ENCODE measurements around the gene SHBG. TPM values are rescaled to one million over a fixed set of nuclear protein-coding genes. Genes with fewer than 3 reads are reported as not detected.
"Not testable (repeated sequence)": the region's sequence is repeated elsewhere in the genome, so short reads cannot be mapped to it uniquely, and the experiment has no call there.

Gene SHBG
- total and polyA plus RNA-seq, 2 experiments from 2014 or later, result 0.96 TPM; not detected in 1

- WGBS, 2 experiments (ENCODE audit: low coverage in 1 of 2, low lambda C conversion rate in 2 of 2, missing lambda C conversion rate in 2 of 2), result 14 to 15% methylated on average over 5 of the region's 5 CpGs
- no peak overlapping the region for H2AFZ ChIP-seq
- H3K4me2 ChIP-seq (ENCODE audit: unreplicated experiment), result no peak overlapping the region
- H3K79me2 ChIP-seq (ENCODE audit: insufficient read depth), result no peaks in the 10 kb centered on the region
- peak; percentile 54 for DNase-seq
- in situ Hi-C loops (cut with MboI), result loop anchor here (10.0 kb wide), 1 partner anchor 150 kb away; no protein-coding TSS in a partner anchor
- TF ChIP-seq EZH2phosphoT487 (IDR thresholded peaks at IDR 0.05; ENCODE audit: insufficient read depth, low read depth), result no peak
- no peak for TF ChIP-seq EZH2 (IDR thresholded peaks at IDR 0.05; ENCODE audit: insufficient read depth, poor library complexity, severe bottlenecking)
- no peaks in the 10 kb centered on the region for H3K27me3 ChIP-seq (replicated peaks; ENCODE audit: insufficient read depth)
- H3K27ac ChIP-seq, result no peak overlapping the region
- H3K36me3 ChIP-seq (ENCODE audit: low read depth), result no peaks in the 10 kb centered on the region
- H3K9ac ChIP-seq, result no peak overlapping the region
- no peaks in the 10 kb centered on the region for H4K20me1 ChIP-seq (ENCODE audit: insufficient read depth)
- no peaks in the 10 kb centered on the region for H3K4me1 ChIP-seq (ENCODE audit: insufficient read depth)
- no peaks in the 10 kb centered on the region for H3K9me3 ChIP-seq (ENCODE audit: low read depth)
- H3F3A ChIP-seq (ENCODE audit: insufficient read depth), result no peaks in the 10 kb centered on the region
- H3K4me3 ChIP-seq, result no peak overlapping the region
- no peaks in the 10 kb centered on the region for H3K9me2 ChIP-seq (ENCODE audit: insufficient read depth)
These were observed 4.4 kb downstream of the SHBG start for GRCh38 chr17:7634384-7634783.

- 56 to 61% methylated on average over 5 of the region's 5 CpGs for WGBS, 2 experiments (ENCODE audit: low coverage in 1 of 2, low lambda C conversion rate in 2 of 2, missing lambda C conversion rate in 2 of 2)
- TF ChIP-seq EZH2phosphoT487 (IDR thresholded peaks at IDR 0.05; ENCODE audit: insufficient read depth, low read depth) (no peak), EZH2 (IDR thresholded peaks at IDR 0.05; ENCODE audit: insufficient read depth, poor library complexity, severe bottlenecking) (no peak)
- no peak overlapping the region for H3K27ac ChIP-seq
- H3K4me3 ChIP-seq, result no peak overlapping the region
- in situ Hi-C loops (cut with MboI), result loop anchor here (10.0 kb wide), 1 partner anchor 149 kb away; no protein-coding TSS in a partner anchor
- H3F3A ChIP-seq (ENCODE audit: insufficient read depth), result no peaks in the 10 kb centered on the region
- no peaks in the 10 kb centered on the region for H3K36me3 ChIP-seq (ENCODE audit: low read depth)
- no peak for DNase-seq
- no peaks in the 10 kb centered on the region for H3K9me3 ChIP-seq (ENCODE audit: low read depth)
- no peaks in the 10 kb centered on the region for H3K9me2 ChIP-seq (ENCODE audit: insufficient read depth)
- H3K27me3 ChIP-seq (replicated peaks; ENCODE audit: insufficient read depth), result no peaks in the 10 kb centered on the region
- no peak overlapping the region for H2AFZ ChIP-seq
- H3K4me1 ChIP-seq (ENCODE audit: insufficient read depth), result no peaks in the 10 kb centered on the region
- H3K4me2 ChIP-seq (ENCODE audit: unreplicated experiment), result no peak overlapping the region
- no peaks in the 10 kb centered on the region for H4K20me1 ChIP-seq (ENCODE audit: insufficient read depth)
- no peak overlapping the region for H3K9ac ChIP-seq
- H3K79me2 ChIP-seq (ENCODE audit: insufficient read depth), result no peaks in the 10 kb centered on the region
These were observed 6.2 kb downstream of the SHBG start for GRCh38 chr17:7636163-7636562.

GRCh38 chr17:7640783-7641182 is 10.8 kb downstream of the SHBG start:
- Histone ChIP-seq H3K79me2 (ENCODE audit: insufficient read depth) (no peaks in the 10 kb centered on the region), H3F3A (ENCODE audit: insufficient read depth) (no peaks in the 10 kb centered on the region), H3K4me2 (ENCODE audit: unreplicated experiment) (no peak overlapping the region), H3K4me3 (no peak overlapping the region), H2AFZ (no peak overlapping the region), H3K27ac (no peak overlapping the region), H3K27me3 (replicated peaks; ENCODE audit: insufficient read depth) (no peaks in the 10 kb centered on the region), H4K20me1 (ENCODE audit: insufficient read depth) (no peaks in the 10 kb centered on the region), H3K9me2 (ENCODE audit: insufficient read depth) (no peaks in the 10 kb centered on the region), H3K9ac (no peak overlapping the region), H3K4me1 (ENCODE audit: insufficient read depth) (no peaks in the 10 kb centered on the region), H3K9me3 (ENCODE audit: low read depth) (no peaks in the 10 kb centered on the region), H3K36me3 (ENCODE audit: low read depth) (no peaks in the 10 kb centered on the region)
- in situ Hi-C loops (cut with MboI), result no loop called here
- TF ChIP-seq EZH2 (IDR thresholded peaks at IDR 0.05; ENCODE audit: insufficient read depth, poor library complexity, severe bottlenecking) (no peak), EZH2phosphoT487 (IDR thresholded peaks at IDR 0.05; ENCODE audit: insufficient read depth, low read depth) (no peak)
- DNase-seq, result no peak
- 80 to 81% methylated on average over 15 to 23 of the region's 26 CpGs for WGBS, 2 experiments (ENCODE audit: low coverage in 1 of 2, low lambda C conversion rate in 2 of 2, missing lambda C conversion rate in 2 of 2)

GRCh38 chr17:7641635-7642034 is 11.7 kb downstream of the SHBG start:
- in situ Hi-C loops (cut with MboI); H2AFZ ChIP-seq: not testable (repeated sequence)
- 47 to 51% methylated on average over 7 of the region's 7 CpGs for WGBS, 2 experiments (ENCODE audit: low coverage in 1 of 2, low lambda C conversion rate in 2 of 2, missing lambda C conversion rate in 2 of 2)

GRCh38 chr17:7644775-7645174 is 14.8 kb downstream of the SHBG start:
- H3K36me3 ChIP-seq (ENCODE audit: low read depth), result no peaks in the 10 kb centered on the region
- H3K9me3 ChIP-seq (ENCODE audit: low read depth), result no peaks in the 10 kb centered on the region
- no peaks in the 10 kb centered on the region for H4K20me1 ChIP-seq (ENCODE audit: insufficient read depth)
- no peak for DNase-seq
- no peak overlapping the region for H3K4me2 ChIP-seq (ENCODE audit: unreplicated experiment)
- no peak overlapping the region for H3K4me3 ChIP-seq
- H3K79me2 ChIP-seq (ENCODE audit: insufficient read depth), result no peaks in the 10 kb centered on the region
- H2AFZ ChIP-seq, result no peak overlapping the region
- H3K9ac ChIP-seq, result no peak overlapping the region
- peaks cover under 1% of the 10 kb centered on the region; the same call in 1 of the 2 replicates for H3K27me3 ChIP-seq (replicated peaks; ENCODE audit: insufficient read depth)
- no peaks in the 10 kb centered on the region for H3F3A ChIP-seq (ENCODE audit: insufficient read depth)
- no peak overlapping the region for H3K27ac ChIP-seq
- 83 to 87% methylated on average over 4 of the region's 4 CpGs for WGBS, 2 experiments (ENCODE audit: low coverage in 1 of 2, low lambda C conversion rate in 2 of 2, missing lambda C conversion rate in 2 of 2)
- no peaks in the 10 kb centered on the region for H3K4me1 ChIP-seq (ENCODE audit: insufficient read depth)
- in situ Hi-C loops (cut with MboI), result no loop called here
- no peak for TF ChIP-seq EZH2 (IDR thresholded peaks at IDR 0.05; ENCODE audit: insufficient read depth, poor library complexity, severe bottlenecking)
- no peaks in the 10 kb centered on the region for H3K9me2 ChIP-seq (ENCODE audit: insufficient read depth)

More at GRCh38 chr17:7641635-7642034, 11.7 kb downstream of the SHBG start:
- H3K27ac ChIP-seq; H3K4me1 ChIP-seq (ENCODE audit: insufficient read depth); H3K4me3 ChIP-seq; H3K79me2 ChIP-seq (ENCODE audit: insufficient read depth); H3K9ac ChIP-seq; H3K9me2 ChIP-seq (ENCODE audit: insufficient read depth); H3K9me3 ChIP-seq (ENCODE audit: low read depth); H3K4me2 ChIP-seq (ENCODE audit: unreplicated experiment); H3F3A ChIP-seq (ENCODE audit: insufficient read depth); H4K20me1 ChIP-seq (ENCODE audit: insufficient read depth); DNase-seq; H3K27me3 ChIP-seq (replicated peaks; ENCODE audit: insufficient read depth); H3K36me3 ChIP-seq (ENCODE audit: low read depth): not testable (repeated sequence)
